K562 (cell line): ENCODE measurements around the gene TNIK. TPM values are rescaled to one million over a fixed set of nuclear protein-coding genes. Genes with fewer than 3 reads are reported as not detected.
A peak's percentile ranks its signal among the peaks of the same experiment; 100 is the strongest.

Source experiments
- ARID1B ChIP-seq: fragments of 450-650 bp; IDR thresholded peaks from 2 replicates; pipeline ENCODE4 v1.6.1; 2016; ENCODE audit warnings: antibody characterized with exemption, mild to moderate bottlenecking, inconsistent platforms
- GATA2 ChIP-seq: sonication (generic); formaldehyde crosslinking; IDR thresholded peaks from 2 replicates; pipeline ENCODE4 v1.4.0; 2020; ENCODE audit warnings: mild to moderate bottlenecking, missing genetic modification reagents
- HIVEP1 ChIP-seq: fragments of 250-450 bp; sonication (Bioruptor Pico); IDR thresholded peaks from 2 replicates; pipeline ENCODE4 v1.4.0; 2020; ENCODE audit warnings: mild to moderate bottlenecking
- NUFIP1 ChIP-seq: fragments of 450-650 bp; IDR thresholded peaks from 2 replicates; pipeline ENCODE4 v1.6.1; 2018; ENCODE audit not compliant: partially characterized antibody
- TRIM28 ChIP-seq: fragments of 450-650 bp; IDR thresholded peaks from 2 replicates; pipeline ENCODE4 v1.6.1; 2017
- ZEB2 ChIP-seq: fragments of 450-650 bp; IDR thresholded peaks from 2 replicates; pipeline ENCODE4 v1.6.1; 2016
- polyA plus RNA-seq, 8 experiments: library from polyadenylated mRNA; depleted of rRNA in 4 of 8; stranded (reverse) in 5 of 8; unstranded in 3 of 8; fragments of >200 nt; fragmentation: Nextera tagmentation in 2 of 8; fragmentation: Illumina TruSeq in 1 of 8; extraction: Ambion mirVana in 2 of 8; extraction: Trizol in 1 of 8; gene quantifications; 2 replicates each; pipeline versions ENCODE4 v1.2.1 to v1.2.3, GENCODE V29; 2011 to 2014; ENCODE audit warnings: inconsistent platforms in 1 of 8, missing spikeins in 1 of 8
- total RNA-seq, 7 experiments: library from RNA; depleted of rRNA in 6 of 7; stranded (reverse); fragments of >200 nt in 6 of 7; fragmentation: Illumina TruSeq in 2 of 7; extraction: Trizol in 2 of 7; gene quantifications; 2 replicates each; pipeline versions ENCODE4 v1.2.1 to v1.2.3, GENCODE V29; 2011 to 2021; ENCODE audit warnings: low replicate concordance in 1 of 7
- TF ChIP-seq, protein P1 (sequence below), 2 experiments: fragments of 450-650 bp; formaldehyde crosslinking in 1 of 2; IDR thresholded peaks; 2 replicates each; pipeline versions ENCODE4 v1.4.0 to v1.6.1; 2014 to 2020; ENCODE audit warnings: mild to moderate bottlenecking in 2 of 2, borderline replicate concordance in 1 of 2, low read depth in 1 of 2
- TF ChIP-seq, protein P2 (sequence below), 2 experiments: fragments of 450-650 bp in 1 of 2; sonication (generic) in 1 of 2; formaldehyde crosslinking in 1 of 2; IDR thresholded peaks; 2 replicates each; pipeline versions ENCODE4 v1.7.1 to v1.9.0; 2016 to 2022; ENCODE audit warnings: inconsistent platforms in 1 of 2, mild to moderate bottlenecking in 1 of 2, missing genetic modification reagents in 1 of 2
- TF ChIP-seq, protein P3 (sequence below): fragments of 250-450 bp; sonication (Bioruptor Pico); IDR thresholded peaks from 2 replicates; pipeline ENCODE4 v1.8.0; 2022; ENCODE audit warnings: inconsistent platforms

TNIK gene
- total and polyA plus RNA-seq, 9 of the 15 experiments (the other 6 are each of a cell fraction or from before 2014, with no cell fraction given), result 6.6 to 39.0 (median 24.7) TPM

DNA sequence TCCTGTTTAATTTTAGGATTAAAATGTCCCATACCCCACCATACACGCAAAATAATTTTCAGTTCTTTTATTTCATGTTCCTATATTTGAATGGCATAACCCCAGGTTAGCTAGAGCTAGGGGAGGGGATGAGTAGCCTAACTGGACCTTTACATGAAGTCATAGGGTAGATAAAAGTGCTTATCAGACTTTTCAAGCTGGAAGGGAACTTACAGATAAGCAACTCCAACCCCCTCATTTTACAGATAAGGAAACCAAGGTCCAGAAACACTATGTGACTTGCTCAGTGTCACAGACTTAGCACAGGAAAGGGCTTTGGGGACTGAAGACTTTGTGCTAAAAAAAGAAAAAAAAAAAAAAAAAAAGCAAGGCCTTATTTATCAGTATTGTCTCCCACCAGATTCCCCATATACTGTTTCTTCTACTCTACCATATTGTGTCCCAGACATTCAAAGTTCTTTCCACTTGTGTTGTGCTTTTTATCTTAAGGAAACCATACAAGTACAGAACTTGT lies 10.6 kb upstream of the TNIK start (continued):
- TF ChIP-seq, protein P1, sequence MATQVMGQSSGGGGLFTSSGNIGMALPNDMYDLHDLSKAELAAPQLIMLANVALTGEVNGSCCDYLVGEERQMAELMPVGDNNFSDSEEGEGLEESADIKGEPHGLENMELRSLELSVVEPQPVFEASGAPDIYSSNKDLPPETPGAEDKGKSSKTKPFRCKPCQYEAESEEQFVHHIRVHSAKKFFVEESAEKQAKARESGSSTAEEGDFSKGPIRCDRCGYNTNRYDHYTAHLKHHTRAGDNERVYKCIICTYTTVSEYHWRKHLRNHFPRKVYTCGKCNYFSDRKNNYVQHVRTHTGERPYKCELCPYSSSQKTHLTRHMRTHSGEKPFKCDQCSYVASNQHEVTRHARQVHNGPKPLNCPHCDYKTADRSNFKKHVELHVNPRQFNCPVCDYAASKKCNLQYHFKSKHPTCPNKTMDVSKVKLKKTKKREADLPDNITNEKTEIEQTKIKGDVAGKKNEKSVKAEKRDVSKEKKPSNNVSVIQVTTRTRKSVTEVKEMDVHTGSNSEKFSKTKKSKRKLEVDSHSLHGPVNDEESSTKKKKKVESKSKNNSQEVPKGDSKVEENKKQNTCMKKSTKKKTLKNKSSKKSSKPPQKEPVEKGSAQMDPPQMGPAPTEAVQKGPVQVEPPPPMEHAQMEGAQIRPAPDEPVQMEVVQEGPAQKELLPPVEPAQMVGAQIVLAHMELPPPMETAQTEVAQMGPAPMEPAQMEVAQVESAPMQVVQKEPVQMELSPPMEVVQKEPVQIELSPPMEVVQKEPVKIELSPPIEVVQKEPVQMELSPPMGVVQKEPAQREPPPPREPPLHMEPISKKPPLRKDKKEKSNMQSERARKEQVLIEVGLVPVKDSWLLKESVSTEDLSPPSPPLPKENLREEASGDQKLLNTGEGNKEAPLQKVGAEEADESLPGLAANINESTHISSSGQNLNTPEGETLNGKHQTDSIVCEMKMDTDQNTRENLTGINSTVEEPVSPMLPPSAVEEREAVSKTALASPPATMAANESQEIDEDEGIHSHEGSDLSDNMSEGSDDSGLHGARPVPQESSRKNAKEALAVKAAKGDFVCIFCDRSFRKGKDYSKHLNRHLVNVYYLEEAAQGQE (IDR thresholded peaks at IDR 0.05; ENCODE audit: borderline replicate concordance), result peak; percentile 35; the same call in 1 of the 2 replicates
- TF ChIP-seq, protein P1 (CRISPR knock-in tag; IDR thresholded peaks at IDR 0.05; ENCODE audit: low read depth), result no peak
- TF ChIP-seq, protein P2, sequence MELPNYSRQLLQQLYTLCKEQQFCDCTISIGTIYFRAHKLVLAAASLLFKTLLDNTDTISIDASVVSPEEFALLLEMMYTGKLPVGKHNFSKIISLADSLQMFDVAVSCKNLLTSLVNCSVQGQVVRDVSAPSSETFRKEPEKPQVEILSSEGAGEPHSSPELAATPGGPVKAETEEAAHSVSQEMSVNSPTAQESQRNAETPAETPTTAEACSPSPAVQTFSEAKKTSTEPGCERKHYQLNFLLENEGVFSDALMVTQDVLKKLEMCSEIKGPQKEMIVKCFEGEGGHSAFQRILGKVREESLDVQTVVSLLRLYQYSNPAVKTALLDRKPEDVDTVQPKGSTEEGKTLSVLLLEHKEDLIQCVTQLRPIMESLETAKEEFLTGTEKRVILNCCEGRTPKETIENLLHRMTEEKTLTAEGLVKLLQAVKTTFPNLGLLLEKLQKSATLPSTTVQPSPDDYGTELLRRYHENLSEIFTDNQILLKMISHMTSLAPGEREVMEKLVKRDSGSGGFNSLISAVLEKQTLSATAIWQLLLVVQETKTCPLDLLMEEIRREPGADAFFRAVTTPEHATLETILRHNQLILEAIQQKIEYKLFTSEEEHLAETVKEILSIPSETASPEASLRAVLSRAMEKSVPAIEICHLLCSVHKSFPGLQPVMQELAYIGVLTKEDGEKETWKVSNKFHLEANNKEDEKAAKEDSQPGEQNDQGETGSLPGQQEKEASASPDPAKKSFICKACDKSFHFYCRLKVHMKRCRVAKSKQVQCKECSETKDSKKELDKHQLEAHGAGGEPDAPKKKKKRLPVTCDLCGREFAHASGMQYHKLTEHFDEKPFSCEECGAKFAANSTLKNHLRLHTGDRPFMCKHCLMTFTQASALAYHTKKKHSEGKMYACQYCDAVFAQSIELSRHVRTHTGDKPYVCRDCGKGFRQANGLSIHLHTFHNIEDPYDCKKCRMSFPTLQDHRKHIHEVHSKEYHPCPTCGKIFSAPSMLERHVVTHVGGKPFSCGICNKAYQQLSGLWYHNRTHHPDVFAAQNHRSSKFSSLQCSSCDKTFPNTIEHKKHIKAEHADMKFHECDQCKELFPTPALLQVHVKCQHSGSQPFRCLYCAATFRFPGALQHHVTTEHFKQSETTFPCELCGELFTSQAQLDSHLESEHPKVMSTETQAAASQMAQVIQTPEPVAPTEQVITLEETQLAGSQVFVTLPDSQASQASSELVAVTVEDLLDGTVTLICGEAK (IDR thresholded peaks at IDR 0.05), result no peak
- TF ChIP-seq, protein P2 (CRISPR knock-in tag; IDR thresholded peaks at IDR 0.05), result no peak
- TF ChIP-seq HIVEP1 (CRISPR knock-in tag) (no peak), ZEB2 (peak; percentile 93), GATA2 (peak; percentile 93), NUFIP1 (peak; percentile 82), TRIM28 (peak; percentile 85; the same call in 1 of the 2 replicates), ARID1B (peak; percentile 100)
- TF ChIP-seq, protein P3, sequence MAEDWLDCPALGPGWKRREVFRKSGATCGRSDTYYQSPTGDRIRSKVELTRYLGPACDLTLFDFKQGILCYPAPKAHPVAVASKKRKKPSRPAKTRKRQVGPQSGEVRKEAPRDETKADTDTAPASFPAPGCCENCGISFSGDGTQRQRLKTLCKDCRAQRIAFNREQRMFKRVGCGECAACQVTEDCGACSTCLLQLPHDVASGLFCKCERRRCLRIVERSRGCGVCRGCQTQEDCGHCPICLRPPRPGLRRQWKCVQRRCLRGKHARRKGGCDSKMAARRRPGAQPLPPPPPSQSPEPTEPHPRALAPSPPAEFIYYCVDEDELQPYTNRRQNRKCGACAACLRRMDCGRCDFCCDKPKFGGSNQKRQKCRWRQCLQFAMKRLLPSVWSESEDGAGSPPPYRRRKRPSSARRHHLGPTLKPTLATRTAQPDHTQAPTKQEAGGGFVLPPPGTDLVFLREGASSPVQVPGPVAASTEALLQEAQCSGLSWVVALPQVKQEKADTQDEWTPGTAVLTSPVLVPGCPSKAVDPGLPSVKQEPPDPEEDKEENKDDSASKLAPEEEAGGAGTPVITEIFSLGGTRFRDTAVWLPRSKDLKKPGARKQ, result no peak
